SH-SY5Y (cell line): ENCODE data around the gene SRGAP3.

Source experiments
- GATA2 ChIP-seq: IDR thresholded peaks from 2 replicates; pipeline ENCODE4 v1.6.1; 2011; ENCODE audit warnings: mild to moderate bottlenecking, low read depth, low read length
- GATA3 ChIP-seq: IDR thresholded peaks from 2 replicates; pipeline ENCODE4 v1.6.1; 2011; ENCODE audit warnings: low read depth, mild to moderate bottlenecking, low read length, moderate library complexity

GRCh38 chr3:9035473-9035872, 214.0 kb downstream of the SRGAP3 start:
- TF ChIP-seq GATA2 = no peak
- no peak for TF ChIP-seq GATA3
